ENCODE data around the gene NMT2. TPM values are rescaled to one million over a fixed set of nuclear protein-coding genes. Genes with fewer than 3 reads are reported as not detected.

NMT2 gene
- total and polyA plus RNA-seq, 10 of the 15 experiments (the other 5 are each of a cell fraction or from before 2014, with no cell fraction given): 4.9 to 12.0 (median 9.2) TPM

DNA sequence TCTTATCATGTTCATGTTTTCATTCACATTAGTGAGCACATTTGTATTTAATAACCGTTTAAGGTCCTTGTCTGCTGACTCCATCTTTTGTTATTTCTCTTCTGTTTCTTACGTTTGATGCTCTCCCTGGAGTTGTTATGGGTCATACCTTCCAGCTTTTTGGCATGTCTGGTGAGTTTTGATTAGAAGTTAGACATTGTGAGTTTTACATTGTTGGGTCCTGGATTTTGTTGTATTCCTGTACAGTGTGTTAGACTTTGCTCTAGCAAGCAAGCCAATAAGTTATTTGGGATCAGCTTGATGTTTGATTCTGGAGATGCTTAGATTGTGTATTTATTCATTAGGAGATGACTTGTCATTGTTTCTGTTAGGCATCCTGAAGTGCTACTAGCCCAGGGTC is 107.9 kb downstream of the NMT2 start:
- H3K27me3 ChIP-seq (replicated peaks in 1 of 2; ENCODE audit: control insufficient read depth in 2 of 2, insufficient read depth in 2 of 2, low read length in 1 of 2): no peaks in the 10 kb centered on the region; a peak in 1 of 4 replicates
- TF ChIP-seq JUNB (IDR thresholded peaks at IDR 0.05) (no peak), EGR1 (IDR thresholded peaks at IDR 0.05; ENCODE audit: borderline replicate concordance in 1 of 2, low read depth in 2 of 2, low read length in 2 of 2) (no peak), ASH2L (IDR thresholded peaks at IDR 0.05; ENCODE audit: borderline replicate concordance, low read depth) (no peak), KAT2A (conservative IDR thresholded peaks at IDR 0.05; ENCODE audit: control insufficient read depth, low read depth, low read length) (no peak), HCFC1 (IDR thresholded peaks at IDR 0.05; ENCODE audit: low read length) (no peak), NR2C1 (IDR thresholded peaks at IDR 0.05) (no peak), MEF2B (IDR thresholded peaks at IDR 0.05; ENCODE audit: partially characterized antibody, poor library complexity, severe bottlenecking) (no peak)
- TF ChIP-seq, protein P1, sequence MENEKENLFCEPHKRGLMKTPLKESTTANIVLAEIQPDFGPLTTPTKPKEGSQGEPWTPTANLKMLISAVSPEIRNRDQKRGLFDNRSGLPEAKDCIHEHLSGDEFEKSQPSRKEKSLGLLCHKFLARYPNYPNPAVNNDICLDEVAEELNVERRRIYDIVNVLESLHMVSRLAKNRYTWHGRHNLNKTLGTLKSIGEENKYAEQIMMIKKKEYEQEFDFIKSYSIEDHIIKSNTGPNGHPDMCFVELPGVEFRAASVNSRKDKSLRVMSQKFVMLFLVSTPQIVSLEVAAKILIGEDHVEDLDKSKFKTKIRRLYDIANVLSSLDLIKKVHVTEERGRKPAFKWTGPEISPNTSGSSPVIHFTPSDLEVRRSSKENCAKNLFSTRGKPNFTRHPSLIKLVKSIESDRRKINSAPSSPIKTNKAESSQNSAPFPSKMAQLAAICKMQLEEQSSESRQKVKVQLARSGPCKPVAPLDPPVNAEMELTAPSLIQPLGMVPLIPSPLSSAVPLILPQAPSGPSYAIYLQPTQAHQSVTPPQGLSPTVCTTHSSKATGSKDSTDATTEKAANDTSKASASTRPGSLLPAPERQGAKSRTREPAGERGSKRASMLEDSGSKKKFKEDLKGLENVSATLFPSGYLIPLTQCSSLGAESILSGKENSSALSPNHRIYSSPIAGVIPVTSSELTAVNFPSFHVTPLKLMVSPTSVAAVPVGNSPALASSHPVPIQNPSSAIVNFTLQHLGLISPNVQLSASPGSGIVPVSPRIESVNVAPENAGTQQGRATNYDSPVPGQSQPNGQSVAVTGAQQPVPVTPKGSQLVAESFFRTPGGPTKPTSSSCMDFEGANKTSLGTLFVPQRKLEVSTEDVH (IDR thresholded peaks at IDR 0.05; ENCODE audit: low read depth, partially characterized antibody): no peak
- TF ChIP-seq, protein P2, sequence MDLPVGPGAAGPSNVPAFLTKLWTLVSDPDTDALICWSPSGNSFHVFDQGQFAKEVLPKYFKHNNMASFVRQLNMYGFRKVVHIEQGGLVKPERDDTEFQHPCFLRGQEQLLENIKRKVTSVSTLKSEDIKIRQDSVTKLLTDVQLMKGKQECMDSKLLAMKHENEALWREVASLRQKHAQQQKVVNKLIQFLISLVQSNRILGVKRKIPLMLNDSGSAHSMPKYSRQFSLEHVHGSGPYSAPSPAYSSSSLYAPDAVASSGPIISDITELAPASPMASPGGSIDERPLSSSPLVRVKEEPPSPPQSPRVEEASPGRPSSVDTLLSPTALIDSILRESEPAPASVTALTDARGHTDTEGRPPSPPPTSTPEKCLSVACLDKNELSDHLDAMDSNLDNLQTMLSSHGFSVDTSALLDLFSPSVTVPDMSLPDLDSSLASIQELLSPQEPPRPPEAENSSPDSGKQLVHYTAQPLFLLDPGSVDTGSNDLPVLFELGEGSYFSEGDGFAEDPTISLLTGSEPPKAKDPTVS (IDR thresholded peaks at IDR 0.05; ENCODE audit: low read depth, low read length): no peak
- FAIRE-seq (no peak), ATAC-seq (no peak), DNase-seq (ENCODE audit: low read depth, low spot score) (no peak)
- no peaks in the 10 kb centered on the region for H3K4me1 ChIP-seq (ENCODE audit: control insufficient read depth, insufficient read depth, low read length)
- H3K9me3 ChIP-seq (replicated peaks; ENCODE audit: control insufficient read depth, insufficient read depth, low read length): peaks cover 2% of the 10 kb centered on the region; the same call in 2 of the 3 replicates
- H4K20me1 ChIP-seq (ENCODE audit: control insufficient read depth, insufficient read depth): no peaks in the 10 kb centered on the region
- in situ Hi-C loops (cut with MboI) (no loop called here), intact Hi-C loops (cut with micrococcal nuclease; ENCODE audit: unreplicated experiment) (no loop called here)
- POLR2A ChIA-PET: no interaction called here
- H3K4me2 ChIP-seq (ENCODE audit: control insufficient read depth, insufficient read depth): no peak overlapping the region
- 2% methylated on average over 2 of the region's 2 CpGs for WGBS (ENCODE audit: insufficient coverage, insufficient replicate concordance, low lambda C conversion rate, missing lambda C conversion rate)
- H3K4me3 ChIP-seq: no peak overlapping the region
- BruUV-seq (replicated peaks): no TSS peak
- H2AFZ ChIP-seq (ENCODE audit: control insufficient read depth, low read depth, low read length): no peak overlapping the region
- H3K36me3 ChIP-seq (ENCODE audit: control insufficient read depth in 2 of 2, insufficient read depth in 2 of 2, low read length in 1 of 2): no peaks in the 10 kb centered on the region
- no peak overlapping the region for H3K9ac ChIP-seq (ENCODE audit: control insufficient read depth, insufficient read depth, low read length)
- SMC1A ChIA-PET (ENCODE audit: uncharacterized antibody, unreplicated experiment): no interaction called here
- H3K27ac ChIP-seq (ENCODE audit: control insufficient read depth, insufficient read depth): no peak overlapping the region
- CTCF ChIA-PET: no interaction called here
- H3K79me2 ChIP-seq (ENCODE audit: control insufficient read depth, insufficient read depth, low read length): no peaks in the 10 kb centered on the region
- RAD21 ChIA-PET (ENCODE audit: unreplicated experiment): no interaction called here

Data from GM12878 (cell line).